AML-193 (cell line): ENCODE results near the gene DKKL1.
"Not testable (repeated sequence)": the region's sequence is repeated elsewhere in the genome, so short reads cannot be mapped to it uniquely, and the experiment has no call there.

Experiments used
- DNase-seq, 2 experiments: peaks; one replicate each; lab custom pipeline; 2025; lab: John Stamatoyannopoulos, UW

Gene DKKL1

DNA sequence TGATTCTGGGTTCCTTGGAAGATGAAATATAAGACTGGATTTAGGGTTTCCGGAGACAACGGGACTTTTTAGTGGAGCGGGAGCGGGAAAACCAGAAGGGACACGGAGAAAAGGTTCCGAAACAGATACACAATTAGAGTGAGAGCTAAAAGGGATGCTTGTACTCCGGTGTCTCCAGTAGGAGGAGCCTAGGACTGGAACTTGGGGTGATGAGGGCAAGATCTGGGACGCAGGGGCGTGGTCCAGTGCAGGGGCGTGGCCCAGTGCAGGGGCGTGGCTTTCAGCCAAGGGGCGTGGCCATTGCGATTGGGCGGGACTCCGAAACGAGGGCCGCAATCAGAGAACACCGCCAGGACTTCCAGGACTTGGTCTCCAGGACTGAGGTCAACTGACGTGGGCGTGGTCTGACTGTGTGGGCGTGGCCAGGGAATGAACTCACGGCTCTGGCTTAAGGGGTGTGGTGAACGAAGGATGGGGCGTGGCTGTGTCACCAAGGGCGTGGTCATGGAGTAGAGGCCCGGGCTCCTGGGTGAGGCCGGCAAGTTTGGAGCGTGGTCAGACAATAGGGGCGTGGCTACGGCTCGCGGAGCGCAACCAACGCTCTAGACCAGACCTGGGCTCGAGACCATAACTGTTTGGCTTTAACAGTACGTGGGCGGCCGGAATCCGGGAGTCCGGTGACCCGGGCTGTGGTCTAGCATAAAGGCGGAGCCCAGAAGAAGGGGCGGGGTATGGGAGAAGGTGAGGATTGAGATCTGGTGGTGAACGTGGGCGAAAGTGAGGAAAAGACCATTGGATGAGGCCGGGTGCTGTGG, at the start of gene DKKL1:
DKKL1 (plus strand) TSS at position 610 of the 815 bp plus-strand sequence; CDS start at position 732, 122 bp downstream.
- no peak for DNase-seq

GRCh38 chr19:49315111-49315510, 48.6 kb upstream of the DKKL1 start:
- no peak for DNase-seq

- DNase-seq = no peak
Observed at GRCh38 chr19:49316284-49316683, 47.4 kb upstream of the DKKL1 start.

- DNase-seq = no peak
Observed at GRCh38 chr19:49318296-49318695, 45.4 kb upstream of the DKKL1 start.

GRCh38 chr19:49324801-49325576, 38.7 kb upstream of the DKKL1 start, which contains the start of gene SLC6A16:
SLC6A16 (minus strand) TSS chr19:49325191; CDS start chr19:49311347, 13,844 bp downstream.
- DNase-seq = no peak

- DNase-seq = not testable (repeated sequence)
Observed at GRCh38 chr19:49325756-49326155, 37.9 kb upstream of the DKKL1 start.

DNA sequence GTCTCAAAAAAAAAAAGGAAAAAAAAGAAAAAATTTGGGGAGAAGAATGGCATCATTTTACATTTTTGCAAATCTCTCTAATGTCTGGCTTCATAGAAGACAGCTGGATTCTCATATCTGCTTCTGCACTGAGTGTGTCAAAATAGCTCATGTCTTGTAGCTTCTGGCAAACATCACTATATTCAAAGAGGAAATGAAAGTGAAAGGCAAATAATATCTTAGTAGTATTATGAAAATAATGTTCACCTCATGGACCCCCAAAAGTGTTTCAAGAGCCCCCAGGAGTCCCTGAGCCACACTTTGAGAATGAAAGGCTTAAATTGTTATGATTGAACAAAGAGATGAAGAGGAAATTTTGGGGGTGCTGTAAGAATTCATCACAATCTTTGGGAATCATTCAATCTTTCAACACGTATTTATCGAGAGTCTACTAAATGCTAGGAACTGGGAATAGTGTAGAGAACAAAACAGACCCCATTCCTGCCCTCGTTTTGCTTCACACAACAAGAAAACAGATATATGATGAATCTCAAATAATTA, 37.4 kb upstream of the DKKL1 start:
- no peak for DNase-seq

DNA sequence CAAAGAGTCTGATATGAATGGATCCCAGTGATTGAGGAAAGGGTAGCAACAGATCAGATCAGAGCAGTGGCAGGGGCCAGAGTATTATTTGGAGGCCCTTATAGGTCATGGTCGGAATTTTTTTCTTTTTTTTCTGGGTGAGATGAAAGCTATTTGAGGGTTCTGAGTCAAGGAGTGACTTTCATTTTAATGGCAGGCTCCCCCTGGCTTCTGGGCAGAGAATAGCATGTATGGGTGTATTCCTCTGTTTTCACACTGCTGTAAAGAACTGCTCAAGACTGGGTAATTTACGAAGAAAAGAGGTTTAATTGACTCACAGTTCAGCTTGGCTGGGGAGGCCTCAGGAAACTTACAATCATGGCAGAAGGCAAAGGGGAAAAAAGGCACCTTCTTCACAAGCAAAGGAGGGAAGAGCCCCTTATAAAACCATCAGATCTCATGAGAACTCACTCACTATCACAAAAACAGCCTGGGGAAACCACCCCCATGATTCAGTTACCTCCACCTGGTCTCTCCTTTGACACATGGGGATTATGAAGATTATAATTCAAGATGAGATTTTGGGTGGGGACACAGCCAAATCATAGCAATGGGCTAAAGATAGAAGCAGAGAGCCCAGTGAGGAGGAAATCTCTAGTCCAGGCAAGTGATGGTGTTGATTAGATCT, 35.7 kb upstream of the DKKL1 start:
- peak; percentile 49 to 50 for DNase-seq

- no peak for DNase-seq
Observed at GRCh38 chr19:49328741-49329140, 34.9 kb upstream of the DKKL1 start.

- DNase-seq = not testable (repeated sequence)
Observed at GRCh38 chr19:49331187-49331586, 32.5 kb upstream of the DKKL1 start.

DNA sequence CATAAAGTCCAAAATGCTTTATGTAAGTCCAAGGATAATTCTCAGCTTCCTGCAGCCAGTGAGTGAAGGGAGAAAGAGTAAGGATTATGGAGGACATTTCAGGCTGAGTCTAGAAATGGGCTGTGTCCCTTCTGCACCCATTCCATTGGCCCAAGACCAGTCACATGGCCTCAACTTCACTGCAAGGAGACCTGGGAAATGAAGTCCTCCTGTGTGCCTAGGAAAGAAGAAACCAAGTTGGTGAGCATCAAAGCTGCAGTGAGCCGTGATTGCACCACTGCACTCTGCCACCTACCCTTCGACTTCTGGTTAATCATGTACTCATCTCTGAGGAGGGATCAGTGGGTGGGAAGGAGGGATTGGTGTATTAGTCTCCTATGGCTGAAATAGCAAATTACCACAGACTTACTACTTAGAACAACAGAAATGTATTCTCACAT, 32.0 kb upstream of the DKKL1 start:
- DNase-seq = peak; percentile 47 to 62

DNA sequence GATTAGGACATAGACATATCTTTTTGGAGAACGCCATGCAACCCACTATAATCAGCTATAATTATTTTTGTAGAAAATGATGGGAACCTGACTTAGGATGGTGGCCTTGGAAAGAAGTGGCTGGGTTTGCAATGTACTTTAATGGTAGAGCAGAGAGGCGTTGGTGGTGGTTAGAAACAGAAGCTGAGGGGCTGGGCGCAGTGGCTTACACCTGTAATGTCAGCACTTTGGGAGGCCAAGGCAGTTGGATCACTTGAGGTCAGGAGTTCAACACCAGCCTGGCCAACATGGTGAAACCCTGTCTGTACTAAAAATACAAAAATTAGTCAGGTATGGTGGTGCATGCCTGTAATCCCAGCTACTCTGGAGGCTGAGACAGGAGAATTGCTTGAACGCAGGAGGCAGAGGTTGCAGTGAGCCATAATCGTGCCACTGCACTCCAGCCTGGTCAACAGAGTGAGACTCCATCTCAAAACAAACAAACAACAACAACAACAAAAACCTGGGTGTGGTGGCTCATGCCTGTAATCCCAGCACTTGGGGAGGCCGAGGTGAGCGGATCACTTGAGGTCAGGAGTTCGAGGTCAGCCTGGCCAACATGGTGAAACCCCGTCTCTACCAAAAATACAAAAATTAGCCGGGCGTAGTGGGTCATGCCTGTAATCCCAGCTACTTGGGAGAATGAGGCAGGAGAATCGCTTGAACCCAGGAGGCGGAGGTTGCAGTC, 30.8 kb upstream of the DKKL1 start:
- not testable (repeated sequence) for DNase-seq

DNA sequence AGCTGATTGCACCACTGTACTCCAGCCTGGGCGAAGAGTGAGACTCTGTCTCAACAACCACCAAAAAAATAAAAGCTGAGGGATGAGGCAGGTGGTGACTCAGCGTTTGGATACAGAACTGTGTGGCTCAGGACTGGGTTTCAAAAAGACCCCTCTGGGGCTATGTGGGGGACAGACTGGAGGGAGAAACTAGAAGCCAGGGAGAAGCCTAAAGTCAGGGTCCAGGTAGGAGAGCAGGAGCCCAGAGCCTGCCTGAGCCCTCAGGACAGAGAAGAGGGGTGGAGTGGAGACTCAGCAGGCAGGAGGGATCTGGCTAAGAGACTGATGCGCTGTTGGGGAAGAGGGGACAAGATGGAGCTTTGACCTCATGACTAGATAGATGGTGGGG, 30.3 kb upstream of the DKKL1 start:
- no peak for DNase-seq

GRCh38 chr19:49333811-49334288, 29.8 kb upstream of the DKKL1 start:
- DNase-seq = no peak

DNA sequence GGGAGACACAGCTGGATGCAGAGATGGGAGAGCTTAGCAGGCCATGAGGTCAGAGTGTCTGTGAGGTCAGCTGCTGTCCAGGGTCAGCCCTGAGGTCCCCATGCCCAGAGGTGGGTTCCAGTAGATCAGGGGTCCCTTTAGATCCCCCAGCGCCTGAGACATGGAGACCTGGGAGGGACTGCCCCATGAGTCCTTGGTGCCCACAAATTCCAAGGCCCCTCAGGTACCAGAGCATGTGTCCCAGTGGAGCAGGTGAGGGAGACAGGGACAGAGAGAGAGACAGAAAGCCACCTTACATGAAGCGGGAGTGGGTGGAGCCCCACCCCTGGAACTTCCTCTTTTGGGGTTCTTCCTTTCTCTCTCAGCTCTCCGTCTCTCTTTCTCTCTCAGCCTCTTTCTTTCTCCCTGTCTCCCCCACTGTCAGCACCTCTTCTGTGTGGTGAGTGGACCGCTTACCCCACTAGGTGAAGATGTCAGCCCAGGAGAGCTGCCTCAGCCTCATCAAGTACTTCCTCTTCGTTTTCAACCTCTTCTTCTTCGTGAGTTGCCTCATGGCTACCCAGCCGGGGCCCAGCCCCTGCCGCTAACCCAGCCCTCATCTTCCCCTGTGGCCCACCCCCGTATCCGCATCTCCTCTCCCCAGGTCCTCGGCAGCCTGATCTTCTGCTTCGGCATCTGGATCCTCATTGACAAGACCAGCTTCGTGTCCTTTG, 28.4 kb upstream of the DKKL1 start, which contains the start of gene CD37:
CD37 (plus strand) TSS at position 336 of the 713 bp plus-strand sequence; CDS start at position 471, 135 bp downstream.
- DNase-seq = peak; percentile 59 to 64

DNA sequence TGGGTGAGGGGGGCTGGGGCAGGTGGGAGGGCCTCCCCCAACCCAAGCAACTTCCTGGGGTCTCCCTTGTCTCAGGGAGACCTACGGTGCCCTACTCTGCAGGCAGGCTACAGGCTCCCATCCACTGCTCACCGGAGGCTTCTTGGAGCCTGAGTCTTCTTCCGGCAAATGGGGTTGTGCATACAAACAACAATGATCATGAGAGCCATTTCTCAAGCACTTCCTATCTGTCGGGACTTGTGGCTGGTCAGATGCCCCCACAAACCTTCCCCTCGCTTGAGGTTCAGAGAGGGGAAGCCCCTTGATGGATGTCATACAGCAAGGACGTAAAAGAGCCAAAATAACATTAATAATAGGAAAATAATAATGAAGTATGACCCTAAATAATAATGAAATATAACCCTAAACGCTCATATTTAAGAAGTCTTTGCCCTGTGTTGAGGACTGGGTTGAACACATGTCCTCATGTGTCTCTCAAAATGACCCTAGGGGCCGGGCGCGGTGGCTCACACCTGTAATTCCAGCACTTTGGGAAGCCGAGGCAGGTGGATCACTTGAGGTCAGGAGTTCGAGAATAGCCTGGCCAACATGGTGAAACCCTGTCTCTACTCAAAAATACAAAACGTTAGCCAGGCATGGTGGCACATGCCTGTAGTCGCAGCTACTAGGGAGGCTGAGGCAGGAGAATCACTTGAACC, 27.7 kb upstream of the DKKL1 start:
- peak; percentile 20 to 27 for DNase-seq

GRCh38 chr19:49336482-49337266, 27.0 kb upstream of the DKKL1 start:
- DNase-seq = no peak

GRCh38 chr19:49337267-49338022, 26.2 kb upstream of the DKKL1 start:
- no peak for DNase-seq
